ENCODE results near the gene MEA1.

MEA1 gene

DNA sequence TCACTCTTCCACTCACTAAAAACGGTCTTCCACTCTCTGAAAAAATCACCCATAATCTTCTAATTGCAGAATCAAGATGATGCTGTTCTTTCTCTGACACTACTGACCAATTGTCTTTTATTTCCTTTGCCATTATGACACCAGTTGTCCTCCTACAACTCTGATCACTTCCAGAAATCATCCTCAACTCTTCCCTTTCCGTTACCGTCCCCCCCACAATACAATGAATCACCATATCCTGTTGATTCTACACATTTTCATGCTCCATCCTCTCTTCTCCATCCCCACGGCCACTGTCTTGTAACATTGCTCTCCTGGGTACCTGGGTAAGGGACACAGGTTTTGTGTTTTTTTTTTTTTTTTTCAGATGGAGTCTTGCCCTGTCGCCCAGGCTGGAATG lies 31.9 kb downstream of the MEA1 start:
- Histone ChIP-seq H3K4ac (ENCODE audit: low read depth, low read length) (no peak overlapping the region), H2AK5ac (ENCODE audit: low read length) (no peak overlapping the region), H3K4me1 (ENCODE audit: control insufficient read depth in 1 of 2, insufficient read depth in 2 of 2, low read length in 2 of 2) (peaks cover 13 to 16% of the 10 kb centered on the region in 2 experiments), H3K79me2 (ENCODE audit: control insufficient read depth, insufficient read depth, low read length, poor library complexity) (peaks cover 15% of the 10 kb centered on the region), H3K27me3 (ENCODE audit: insufficient read depth, low read length) (no peaks in the 10 kb centered on the region), H2BK5ac (ENCODE audit: low read depth, low read length, poor library complexity) (no peak overlapping the region), H3K4me3 (ENCODE audit: low read depth, low read length) (no peak overlapping the region), H3K23ac (ENCODE audit: low read length) (no peak overlapping the region), H3K14ac (ENCODE audit: low read length) (no peak overlapping the region), H3K36me3 (ENCODE audit: control insufficient read depth in 1 of 2, insufficient read depth in 2 of 2, low read length in 2 of 2) (no peaks in the 10 kb centered on the region), H3K9ac (ENCODE audit: low read length) (no peak overlapping the region), H4K8ac (ENCODE audit: low read depth, low read length) (no peak overlapping the region), H2BK120ac (ENCODE audit: insufficient read depth, low read length, poor library complexity) (no peak overlapping the region), H4K91ac (ENCODE audit: low read depth, low read length) (no peak overlapping the region), H4K12ac (ENCODE audit: low read depth, low read length) (no peak overlapping the region), H2BK12ac (ENCODE audit: low read length) (no peak overlapping the region), H3K79me1 (ENCODE audit: low read length) (peaks cover 19% of the 10 kb centered on the region), H2AFZ (ENCODE audit: insufficient read depth, low read length, poor library complexity) (no peak overlapping the region), H3K18ac (ENCODE audit: low read length) (no peak overlapping the region), H3K27ac (ENCODE audit: low read depth, low read length) (no peak overlapping the region), H3K9me3 (ENCODE audit: insufficient read depth, low read depth, low read length) (no peaks in the 10 kb centered on the region), H3K4me2 (ENCODE audit: low read length) (no peak overlapping the region)
- 100% methylated on average over 2 of the region's 5 CpGs for WGBS (ENCODE audit: extremely low coverage, insufficient coverage, insufficient read length)
- DNase-seq: no peak

DNA sequence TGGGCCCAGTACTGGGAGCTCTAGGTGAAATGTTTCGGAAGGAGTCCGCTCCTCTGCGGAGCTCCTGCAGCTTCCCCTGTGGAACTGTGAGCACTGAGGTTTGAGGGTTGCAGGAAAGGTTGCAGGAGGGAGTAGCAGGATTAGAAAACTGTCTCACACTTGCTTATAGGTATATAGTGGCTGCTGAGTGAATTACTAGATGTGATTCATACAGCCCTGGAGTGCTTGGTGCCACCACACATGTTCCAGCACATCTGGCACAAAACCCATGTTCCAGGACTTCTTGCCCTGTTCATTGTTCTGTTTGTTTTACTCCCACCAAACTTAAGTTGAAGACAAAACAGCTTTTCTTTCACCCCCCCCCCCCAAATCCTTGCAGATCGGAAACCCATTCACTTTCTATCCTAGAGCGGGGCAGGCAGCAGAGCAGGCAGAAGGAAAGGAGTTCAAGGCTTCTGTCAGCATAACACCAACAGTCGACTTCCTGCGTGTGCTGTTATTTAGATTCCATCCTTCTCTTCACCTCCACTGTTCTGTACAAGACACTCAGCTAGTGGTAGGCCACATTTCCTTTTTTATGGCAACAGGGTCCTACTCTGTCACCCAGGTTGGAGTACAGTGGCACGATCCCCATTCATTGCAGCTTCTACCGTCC lies 34.1 kb downstream of the MEA1 start:
- Histone ChIP-seq H3K9me3 (ENCODE audit: insufficient read depth, low read depth, low read length) (no peaks in the 10 kb centered on the region), H2AK5ac (ENCODE audit: low read length) (no peak overlapping the region), H3K9ac (ENCODE audit: low read length) (peak overlapping the region; percentile 66), H3K27me3 (ENCODE audit: insufficient read depth, low read length) (no peaks in the 10 kb centered on the region), H2AFZ (ENCODE audit: insufficient read depth, low read length, poor library complexity) (peak overlapping the region; percentile 80), H3K4me2 (ENCODE audit: low read length) (peak overlapping the region; percentile 94), H2BK12ac (ENCODE audit: low read length) (no peak overlapping the region), H3K18ac (ENCODE audit: low read length) (no peak overlapping the region), H2BK5ac (ENCODE audit: low read depth, low read length, poor library complexity) (no peak overlapping the region), H3K79me1 (ENCODE audit: low read length) (peaks cover 18% of the 10 kb centered on the region), H3K23ac (ENCODE audit: low read length) (no peak overlapping the region), H3K4me1 (ENCODE audit: control insufficient read depth in 1 of 2, insufficient read depth in 2 of 2, low read length in 2 of 2) (peaks cover 8 to 12% of the 10 kb centered on the region in 2 experiments), H3K27ac (ENCODE audit: low read depth, low read length) (no peak overlapping the region), H4K8ac (ENCODE audit: low read depth, low read length) (peak overlapping the region; percentile 94), H4K12ac (ENCODE audit: low read depth, low read length) (peak overlapping the region; percentile 23), H2BK120ac (ENCODE audit: insufficient read depth, low read length, poor library complexity) (no peak overlapping the region), H3K36me3 (ENCODE audit: control insufficient read depth in 1 of 2, insufficient read depth in 2 of 2, low read length in 2 of 2) (peaks cover 0 to 2% of the 10 kb centered on the region in 2 experiments), H3K4ac (ENCODE audit: low read depth, low read length) (no peak overlapping the region), H3K4me3 (ENCODE audit: low read depth, low read length) (peak overlapping the region; percentile 83), H3K79me2 (ENCODE audit: control insufficient read depth, insufficient read depth, low read length, poor library complexity) (peaks cover 14% of the 10 kb centered on the region), H3K14ac (ENCODE audit: low read length) (no peak overlapping the region), H4K91ac (ENCODE audit: low read depth, low read length) (peak overlapping the region; percentile 57)
- DNase-seq: no peak
- WGBS (ENCODE audit: extremely low coverage, insufficient coverage, insufficient read length): no CpG with 5 or more reads among the region's 9 CpGs

DNA sequence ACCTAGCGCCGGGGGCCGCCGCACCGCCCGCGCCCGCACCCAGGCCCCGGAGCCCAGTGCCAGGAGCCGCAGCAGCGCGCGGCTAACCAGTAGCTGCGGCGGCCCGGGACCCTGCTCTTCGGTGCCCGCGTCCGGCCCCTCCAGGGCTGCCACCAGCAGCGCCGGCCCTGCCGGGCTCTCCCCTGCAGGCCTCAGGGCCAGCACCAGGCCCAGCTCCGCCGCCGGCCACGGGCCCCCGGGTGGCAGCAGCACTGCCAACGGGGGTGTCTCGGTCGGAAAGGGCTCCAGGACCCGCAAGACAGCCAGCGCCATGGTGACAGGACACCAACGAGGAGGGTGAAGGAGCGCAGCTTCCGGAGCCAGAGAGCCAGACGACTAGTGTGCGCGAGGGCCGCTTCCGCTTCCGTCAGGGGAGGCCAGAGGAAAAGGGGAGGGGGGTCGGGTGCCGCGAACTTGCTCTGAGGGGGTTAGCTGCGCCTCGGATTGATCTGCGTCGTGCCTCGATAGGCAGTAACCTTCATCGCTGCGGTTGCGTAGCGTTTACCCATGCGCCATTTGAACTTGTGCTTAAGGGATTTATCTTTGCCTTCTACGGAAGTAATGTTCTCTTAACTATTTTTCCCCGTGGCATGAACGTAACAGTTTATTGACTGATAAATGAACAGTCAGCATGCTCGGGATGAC lies 34.8 kb downstream of the MEA1 start, which contains the start of gene PEX6:
Gene PEX6, minus strand, starts transcription at position 343 of the 684 bp plus-strand sequence. Its CDS starts 31 bp downstream, at position 312.
- H2BK12ac ChIP-seq (ENCODE audit: low read length): peak within 1 kb of the TSS; percentile 71
- H3K9me3 ChIP-seq (ENCODE audit: insufficient read depth, low read depth, low read length): no peaks in the 10 kb centered on the region
- H3K18ac ChIP-seq (ENCODE audit: low read length): peak within 1 kb of the TSS; percentile 71
- no CpG with 5 or more reads among the region's 59 CpGs for WGBS (ENCODE audit: extremely low coverage, insufficient coverage, insufficient read length)
- H2AK5ac ChIP-seq (ENCODE audit: low read length): peak within 1 kb of the TSS; percentile 90
- peak within 1 kb of the TSS; percentile 71 for H3K14ac ChIP-seq (ENCODE audit: low read length)
- H4K8ac ChIP-seq (ENCODE audit: low read depth, low read length): peak within 1 kb of the TSS; percentile 94
- peak within 1 kb of the TSS; percentile 19 for H3K27ac ChIP-seq (ENCODE audit: low read depth, low read length)
- peak within 1 kb of the TSS; percentile 83 for H3K4me3 ChIP-seq (ENCODE audit: low read depth, low read length)
- peak within 1 kb of the TSS; percentile 91 for H3K9ac ChIP-seq (ENCODE audit: low read length)
- peak within 1 kb of the TSS; percentile 64 for H4K91ac ChIP-seq (ENCODE audit: low read depth, low read length)
- H3K23ac ChIP-seq (ENCODE audit: low read length): no peak within 1 kb of the TSS
- peaks cover 14% of the 10 kb centered on the region for H3K79me1 ChIP-seq (ENCODE audit: low read length)
- peaks cover 0 to 2% of the 10 kb centered on the region in 2 experiments for H3K36me3 ChIP-seq (ENCODE audit: control insufficient read depth in 1 of 2, insufficient read depth in 2 of 2, low read length in 2 of 2)
- H2BK120ac ChIP-seq (ENCODE audit: insufficient read depth, low read length, poor library complexity): peak within 1 kb of the TSS; percentile 26
- peaks cover 8 to 12% of the 10 kb centered on the region in 2 experiments for H3K4me1 ChIP-seq (ENCODE audit: control insufficient read depth in 1 of 2, insufficient read depth in 2 of 2, low read length in 2 of 2)
- peak within 1 kb of the TSS; percentile 94 for H3K4me2 ChIP-seq (ENCODE audit: low read length)
- H2BK5ac ChIP-seq (ENCODE audit: low read depth, low read length, poor library complexity): no peak within 1 kb of the TSS
- no peaks in the 10 kb centered on the region for H3K27me3 ChIP-seq (ENCODE audit: insufficient read depth, low read length)
- H3K79me2 ChIP-seq (ENCODE audit: control insufficient read depth, insufficient read depth, low read length, poor library complexity): peaks cover 11% of the 10 kb centered on the region
- peak within 1 kb of the TSS; percentile 23 for H4K12ac ChIP-seq (ENCODE audit: low read depth, low read length)
- peak; percentile 80 to 87 for DNase-seq
- peak within 1 kb of the TSS; percentile 86 for H2AFZ ChIP-seq (ENCODE audit: insufficient read depth, low read length, poor library complexity)
- peak within 1 kb of the TSS; percentile 96 for H3K4ac ChIP-seq (ENCODE audit: low read depth, low read length)

DNA sequence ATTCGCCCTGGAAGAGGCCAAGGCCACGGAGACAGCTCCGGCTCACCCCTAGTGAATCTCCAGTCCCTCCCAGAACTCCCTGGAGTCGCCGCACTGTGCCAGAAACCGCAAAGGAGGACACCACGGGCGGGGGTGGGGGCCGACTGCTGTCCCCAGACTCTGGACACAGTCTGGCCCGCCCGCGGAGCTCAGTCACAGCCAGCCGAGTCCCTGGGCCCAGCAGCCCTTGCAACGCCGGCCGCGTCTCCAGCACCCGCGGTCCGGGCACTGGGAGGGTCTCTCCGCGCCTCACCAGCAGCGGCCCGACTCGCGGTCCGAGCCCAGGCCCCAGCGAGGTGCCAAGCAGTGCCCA lies 35.3 kb downstream of the MEA1 start:
- WGBS (ENCODE audit: extremely low coverage, insufficient coverage, insufficient read length): no CpG with 5 or more reads among the region's 28 CpGs
- H3K23ac ChIP-seq (ENCODE audit: low read length): no peak overlapping the region
- H4K91ac ChIP-seq (ENCODE audit: low read depth, low read length): peak overlapping the region; percentile 64
- DNase-seq: peak; percentile 8 to 47
- H3K14ac ChIP-seq (ENCODE audit: low read length): peak overlapping the region; percentile 71
- peak overlapping the region; percentile 96 for H3K4ac ChIP-seq (ENCODE audit: low read depth, low read length)
- H3K4me1 ChIP-seq (ENCODE audit: control insufficient read depth in 1 of 2, insufficient read depth in 2 of 2, low read length in 2 of 2): peaks cover 5 to 10% of the 10 kb centered on the region in 2 experiments
- peak overlapping the region; percentile 86 for H2AFZ ChIP-seq (ENCODE audit: insufficient read depth, low read length, poor library complexity)
- peaks cover 12% of the 10 kb centered on the region for H3K79me1 ChIP-seq (ENCODE audit: low read length)
- peaks cover 2% of the 10 kb centered on the region in 2 experiments for H3K36me3 ChIP-seq (ENCODE audit: control insufficient read depth in 1 of 2, insufficient read depth in 2 of 2, low read length in 2 of 2)
- peak overlapping the region; percentile 26 for H2BK120ac ChIP-seq (ENCODE audit: insufficient read depth, low read length, poor library complexity)
- peaks cover 10% of the 10 kb centered on the region for H3K79me2 ChIP-seq (ENCODE audit: control insufficient read depth, insufficient read depth, low read length, poor library complexity)
- H3K27ac ChIP-seq (ENCODE audit: low read depth, low read length): peak overlapping the region; percentile 19
- peak overlapping the region; percentile 94 for H4K8ac ChIP-seq (ENCODE audit: low read depth, low read length)
- H3K9ac ChIP-seq (ENCODE audit: low read length): peak overlapping the region; percentile 91
- peak overlapping the region; percentile 90 for H2AK5ac ChIP-seq (ENCODE audit: low read length)
- H4K12ac ChIP-seq (ENCODE audit: low read depth, low read length): peak overlapping the region; percentile 23
- no peak overlapping the region for H2BK5ac ChIP-seq (ENCODE audit: low read depth, low read length, poor library complexity)
- peak overlapping the region; percentile 94 for H3K4me2 ChIP-seq (ENCODE audit: low read length)
- no peaks in the 10 kb centered on the region for H3K9me3 ChIP-seq (ENCODE audit: insufficient read depth, low read depth, low read length)
- H2BK12ac ChIP-seq (ENCODE audit: low read length): peak overlapping the region; percentile 71
- H3K27me3 ChIP-seq (ENCODE audit: insufficient read depth, low read length): no peaks in the 10 kb centered on the region
- peak overlapping the region; percentile 83 for H3K4me3 ChIP-seq (ENCODE audit: low read depth, low read length)
- H3K18ac ChIP-seq (ENCODE audit: low read length): peak overlapping the region; percentile 71
